ENCODE measurements around the gene XPR1. TPM values are rescaled to one million over a fixed set of nuclear protein-coding genes. Genes with fewer than 3 reads are reported as not detected.

XPR1 gene
- total RNA-seq, 1 donor from 2014 or later: 24.7 TPM

DNA sequence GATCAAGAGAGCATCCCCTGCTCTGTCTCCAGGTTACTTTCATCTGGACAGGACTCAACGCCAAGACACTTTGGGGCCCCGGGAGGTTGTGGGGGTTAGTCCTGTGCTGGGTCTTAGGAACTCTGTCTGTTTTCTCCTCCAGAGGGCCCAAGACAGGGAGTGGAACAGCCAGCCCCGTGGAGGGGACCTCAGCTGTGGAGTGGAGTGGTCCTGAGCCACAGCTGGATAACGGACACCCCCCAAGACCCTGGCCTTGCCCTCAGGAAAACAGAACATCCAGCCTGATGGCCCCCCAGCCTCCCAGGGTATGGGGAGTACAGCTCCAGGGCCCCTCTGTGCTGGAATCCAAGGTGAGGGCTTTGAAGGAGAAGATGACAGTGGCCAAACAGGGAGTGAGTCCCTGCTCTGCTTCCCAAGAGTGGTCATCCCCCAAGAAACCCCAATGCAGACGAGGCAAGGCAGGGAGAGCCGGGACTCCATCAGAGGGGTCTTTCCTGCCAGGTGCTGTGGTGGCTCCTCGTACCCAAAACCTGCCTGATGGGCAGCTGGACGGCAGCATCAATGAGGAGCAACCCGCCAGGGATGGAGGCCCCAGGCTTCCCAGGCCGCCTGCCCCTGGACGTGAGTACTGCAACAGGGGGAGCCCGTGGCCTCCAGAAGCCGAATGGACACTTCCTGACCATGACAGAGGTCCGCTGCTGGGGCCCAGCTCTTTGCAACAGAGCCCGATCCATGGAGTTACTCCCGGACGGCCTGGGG is 284.4 kb downstream of the XPR1 start:
- Mint-ChIP-seq H3K27me3 (peaks cover 33% of the 10 kb centered on the region), H3K9me3 (no peaks in the 10 kb centered on the region), H3K27ac (no peak overlapping the region), H3K4me3 (no peak overlapping the region), H3K4me1 (peaks cover 5% of the 10 kb centered on the region), H3K36me3 (ENCODE audit: low read depth) (no peaks in the 10 kb centered on the region)
- no peak for DNase-seq
- intact Hi-C loops (cut with micrococcal nuclease): no loop called here

GRCh38 chr1:180916771-180917170 is 284.9 kb downstream of the XPR1 start:
- Mint-ChIP-seq H3K4me1 (peaks cover 3% of the 10 kb centered on the region), H3K27ac (no peak overlapping the region), H3K9me3 (no peaks in the 10 kb centered on the region), H3K36me3 (ENCODE audit: low read depth) (no peaks in the 10 kb centered on the region), H3K27me3 (peaks cover 27% of the 10 kb centered on the region), H3K4me3 (no peak overlapping the region)
- intact Hi-C loops (cut with micrococcal nuclease): no loop called here
- DNase-seq: no peak

DNA sequence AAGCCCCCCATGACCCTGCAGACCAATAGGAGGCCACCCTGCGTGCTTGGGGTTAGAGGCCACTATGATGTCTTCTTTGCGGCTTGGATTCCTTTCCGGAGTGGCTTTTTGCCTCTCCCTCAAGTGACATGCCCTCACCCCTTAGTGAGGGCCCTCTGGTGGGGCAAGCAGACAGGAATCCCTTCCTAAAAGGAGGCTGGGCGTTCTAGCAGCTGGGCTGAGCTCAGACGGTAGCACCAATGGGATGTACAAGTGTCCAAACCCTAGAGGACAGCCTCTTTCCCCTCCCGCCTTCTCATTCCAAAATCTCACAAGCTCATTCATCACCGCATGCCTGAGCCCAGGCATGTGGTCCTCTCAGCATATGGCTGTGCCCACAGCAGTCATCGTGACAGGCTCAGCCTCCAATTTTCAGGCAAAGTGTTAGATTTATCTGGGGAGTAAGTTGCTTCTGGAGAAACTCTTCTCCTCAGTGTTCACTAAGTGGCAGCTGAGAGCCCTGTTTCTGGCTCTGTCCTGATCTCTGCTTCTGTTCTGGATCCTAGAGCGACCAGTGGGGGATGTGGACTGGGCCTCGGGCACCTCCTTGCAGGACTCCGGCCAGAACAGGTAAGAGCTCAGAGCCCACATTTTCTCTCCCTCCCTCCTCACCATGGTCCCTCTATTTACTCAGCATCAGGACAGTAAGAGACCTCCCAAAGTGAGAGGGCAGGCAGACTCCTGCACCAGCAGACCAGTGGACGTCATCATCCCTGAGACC is 285.7 kb downstream of the XPR1 start:
- no peak overlapping the region for H3K4me3 Mint-ChIP-seq
- H3K27me3 Mint-ChIP-seq: peaks cover 22% of the 10 kb centered on the region
- no peak overlapping the region for H3K27ac Mint-ChIP-seq
- intact Hi-C loops (cut with micrococcal nuclease): no loop called here
- DNase-seq: no peak
- no peaks in the 10 kb centered on the region for H3K4me1 Mint-ChIP-seq
- no peaks in the 10 kb centered on the region for H3K9me3 Mint-ChIP-seq
- H3K36me3 Mint-ChIP-seq (ENCODE audit: low read depth): no peaks in the 10 kb centered on the region

GRCh38 chr1:180918519-180918918 is 286.7 kb downstream of the XPR1 start:
- Mint-ChIP-seq H3K4me1 (no peaks in the 10 kb centered on the region), H3K27me3 (peaks cover 21% of the 10 kb centered on the region), H3K4me3 (no peak overlapping the region), H3K36me3 (ENCODE audit: low read depth) (no peaks in the 10 kb centered on the region), H3K27ac (no peak overlapping the region), H3K9me3 (no peaks in the 10 kb centered on the region)
- intact Hi-C loops (cut with micrococcal nuclease): no loop called here
- DNase-seq: no peak

- Mint-ChIP-seq H3K4me3 (no peak overlapping the region), H3K27me3 (peaks cover 14% of the 10 kb centered on the region), H3K36me3 (ENCODE audit: low read depth) (no peaks in the 10 kb centered on the region), H3K27ac (no peak overlapping the region), H3K9me3 (no peaks in the 10 kb centered on the region), H3K4me1 (no peaks in the 10 kb centered on the region)
- intact Hi-C loops (cut with micrococcal nuclease): no loop called here
- no peak for DNase-seq
Observed at GRCh38 chr1:180919183-180919700, 287.4 kb downstream of the XPR1 start.

- no peak overlapping the region for H3K4me3 Mint-ChIP-seq
- H3K4me1 Mint-ChIP-seq: no peaks in the 10 kb centered on the region
- H3K36me3 Mint-ChIP-seq (ENCODE audit: low read depth): no peaks in the 10 kb centered on the region
- H3K9me3 Mint-ChIP-seq: no peaks in the 10 kb centered on the region
- peaks cover 8% of the 10 kb centered on the region for H3K27me3 Mint-ChIP-seq
- intact Hi-C loops (cut with micrococcal nuclease): no loop called here
- DNase-seq: no peak
- H3K27ac Mint-ChIP-seq: no peak overlapping the region
Observed at GRCh38 chr1:180920193-180920592, 288.4 kb downstream of the XPR1 start.

GRCh38 chr1:180920702-180921101 is 288.9 kb downstream of the XPR1 start:
- no peaks in the 10 kb centered on the region for H3K9me3 Mint-ChIP-seq
- intact Hi-C loops (cut with micrococcal nuclease): no loop called here
- no peaks in the 10 kb centered on the region for H3K36me3 Mint-ChIP-seq (ENCODE audit: low read depth)
- H3K4me1 Mint-ChIP-seq: no peaks in the 10 kb centered on the region
- H3K4me3 Mint-ChIP-seq: no peak overlapping the region
- no peak overlapping the region for H3K27ac Mint-ChIP-seq
- DNase-seq: no peak
- peaks cover 3% of the 10 kb centered on the region for H3K27me3 Mint-ChIP-seq

DNA sequence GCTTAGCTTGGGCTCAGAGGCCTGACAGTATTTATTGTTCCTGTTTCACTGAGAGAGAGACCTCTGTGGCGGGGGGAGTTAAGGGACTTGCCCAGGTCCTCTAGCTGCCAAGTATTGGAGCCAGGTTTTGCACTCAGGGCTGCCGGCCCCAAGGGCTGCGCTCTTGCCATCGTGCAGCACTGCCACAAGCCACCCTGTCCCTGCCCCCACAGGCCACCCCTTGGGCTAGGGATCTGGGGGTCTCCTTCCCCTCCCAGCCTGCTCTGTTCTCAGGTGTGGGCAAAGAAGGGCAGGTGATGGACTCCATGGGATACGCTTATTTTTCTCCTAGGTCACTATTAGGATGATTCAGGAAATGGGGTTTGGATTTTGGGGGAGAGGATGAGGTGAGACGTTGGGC is 289.6 kb downstream of the XPR1 start:
- no peak overlapping the region for H3K4me3 Mint-ChIP-seq
- intact Hi-C loops (cut with micrococcal nuclease): no loop called here
- DNase-seq: no peak
- no peaks in the 10 kb centered on the region for H3K9me3 Mint-ChIP-seq
- no peaks in the 10 kb centered on the region for H3K4me1 Mint-ChIP-seq
- H3K27ac Mint-ChIP-seq: no peak overlapping the region
- peaks cover 3% of the 10 kb centered on the region for H3K27me3 Mint-ChIP-seq
- no peaks in the 10 kb centered on the region for H3K36me3 Mint-ChIP-seq (ENCODE audit: low read depth)

- intact Hi-C loops (cut with micrococcal nuclease): no loop called here
- no peaks in the 10 kb centered on the region for H3K36me3 Mint-ChIP-seq (ENCODE audit: low read depth)
Observed at GRCh38 chr1:180921891-180922630, 290.2 kb downstream of the XPR1 start.

GRCh38 chr1:180922631-180923015 is 290.8 kb downstream of the XPR1 start:
- Mint-ChIP-seq H3K9me3 (no peaks in the 10 kb centered on the region), H3K4me1 (no peaks in the 10 kb centered on the region), H3K36me3 (ENCODE audit: low read depth) (no peaks in the 10 kb centered on the region), H3K4me3 (no peak overlapping the region), H3K27ac (no peak overlapping the region), H3K27me3 (peaks cover 3% of the 10 kb centered on the region)
- intact Hi-C loops (cut with micrococcal nuclease): no loop called here
- no peak for DNase-seq

More at GRCh38 chr1:180921891-180922630, 290.2 kb downstream of the XPR1 start:
- Mint-ChIP-seq H3K9me3 (no peaks in the 10 kb centered on the region), H3K27ac (no peak overlapping the region), H3K4me3 (no peak overlapping the region), H3K4me1 (no peaks in the 10 kb centered on the region), H3K27me3 (peaks cover 3% of the 10 kb centered on the region)
- no peak for DNase-seq

GRCh38 chr1:180923021-180923841 is 291.4 kb downstream of the XPR1 start:
- H3K9me3 Mint-ChIP-seq: no peaks in the 10 kb centered on the region
- H3K27ac Mint-ChIP-seq: no peak overlapping the region
- H3K4me3 Mint-ChIP-seq: no peak overlapping the region
- intact Hi-C loops (cut with micrococcal nuclease): no loop called here
- no peak for DNase-seq
- peaks cover 3% of the 10 kb centered on the region for H3K27me3 Mint-ChIP-seq
- H3K4me1 Mint-ChIP-seq: no peaks in the 10 kb centered on the region
- no peaks in the 10 kb centered on the region for H3K36me3 Mint-ChIP-seq (ENCODE audit: low read depth)

- no peaks in the 10 kb centered on the region for H3K36me3 Mint-ChIP-seq (ENCODE audit: low read depth)
- H3K27ac Mint-ChIP-seq: no peak overlapping the region
- no peak overlapping the region for H3K4me3 Mint-ChIP-seq
- H3K9me3 Mint-ChIP-seq: no peaks in the 10 kb centered on the region
- no peak for DNase-seq
- H3K4me1 Mint-ChIP-seq: no peaks in the 10 kb centered on the region
- intact Hi-C loops (cut with micrococcal nuclease): no loop called here
- H3K27me3 Mint-ChIP-seq: peaks cover 3% of the 10 kb centered on the region
Observed at GRCh38 chr1:180923887-180924286, 292.1 kb downstream of the XPR1 start.

DNA sequence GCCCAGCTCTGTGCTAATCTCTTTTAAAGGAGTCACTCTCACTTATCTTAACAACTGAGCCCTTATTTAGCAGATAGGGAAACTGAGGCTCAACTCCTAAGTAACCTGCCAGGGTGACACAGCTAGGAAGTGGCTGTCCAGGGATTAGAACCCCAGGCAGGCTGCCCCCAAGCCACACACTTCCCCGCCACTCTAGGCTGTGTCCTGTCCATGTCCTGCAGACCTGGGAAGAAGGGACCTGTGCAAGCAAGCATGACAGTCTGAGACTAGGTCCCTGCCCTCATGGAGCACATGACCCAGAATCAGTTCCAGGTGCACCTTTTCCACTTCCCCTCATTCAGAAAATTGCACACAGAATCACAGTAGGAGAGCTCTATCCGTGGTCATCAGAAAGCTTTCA is 293.1 kb downstream of the XPR1 start:
- Mint-ChIP-seq H3K4me1 (no peaks in the 10 kb centered on the region), H3K9me3 (no peaks in the 10 kb centered on the region), H3K4me3 (no peak overlapping the region), H3K36me3 (ENCODE audit: low read depth) (no peaks in the 10 kb centered on the region), H3K27ac (no peak overlapping the region), H3K27me3 (peaks cover 2% of the 10 kb centered on the region)
- intact Hi-C loops (cut with micrococcal nuclease): no loop called here
- DNase-seq: no peak
